PFSK-1 (cell line): Measurements from ENCODE around the gene NR3C2.

Experiments
- FOXP2 ChIP-seq: optimal IDR thresholded peaks from 2 replicates; pipeline ENCODE3; 2011; ENCODE audit warnings: borderline replicate concordance, control low read depth, inconsistent platforms; ENCODE audit not compliant: insufficient read depth; ENCODE audit errors: extremely low read length, extremely low read depth
- POLR2AphosphoS5 ChIP-seq: IDR thresholded peaks from 2 replicates; pipeline ENCODE4 v1.6.1; 2012; ENCODE audit warnings: low read depth, mild to moderate bottlenecking, control low read depth, low read length, moderate library complexity
- REST ChIP-seq, 2 experiments: IDR thresholded peaks; 2 replicates each; pipeline versions ENCODE4 v1.6.1 to v1.8.0; 2011 to 2012; ENCODE audit warnings: low read depth in 2 of 2, low read length in 2 of 2, control low read depth in 1 of 2, inconsistent platforms in 1 of 2, mild to moderate bottlenecking in 1 of 2, moderate library complexity in 1 of 2; ENCODE audit not compliant: insufficient read depth in 1 of 2
- SIN3A ChIP-seq: IDR thresholded peaks from 2 replicates; pipeline ENCODE4 v1.6.1; 2012; ENCODE audit warnings: mild to moderate bottlenecking, low read length, moderate library complexity, borderline replicate concordance; ENCODE audit not compliant: insufficient read depth
- TAF1 ChIP-seq: IDR thresholded peaks from 2 replicates; pipeline ENCODE4 v1.6.1; 2012; ENCODE audit warnings: low read length, control low read depth, borderline replicate concordance; ENCODE audit not compliant: insufficient read depth

NR3C2 gene

GRCh38 chr4:148124512-148124911 lies 317.7 kb downstream of the NR3C2 start:
- TF ChIP-seq FOXP2 (no peak), SIN3A (no peak), REST (IDR thresholded peaks at IDR 0.05; ENCODE audit: insufficient read depth in 1 of 2, low read depth in 2 of 2, low read length in 2 of 2) (no peak), TAF1 (no peak), POLR2AphosphoS5 (no peak)

GRCh38 chr4:148120216-148120615 lies 322.0 kb downstream of the NR3C2 start:
- TF ChIP-seq FOXP2 (no peak), POLR2AphosphoS5 (no peak), REST (IDR thresholded peaks at IDR 0.05; ENCODE audit: insufficient read depth in 1 of 2, low read depth in 2 of 2, low read length in 2 of 2) (no peak)

- TF ChIP-seq REST (IDR thresholded peaks at IDR 0.05; ENCODE audit: insufficient read depth in 1 of 2, low read depth in 2 of 2, low read length in 2 of 2) (no peak), TAF1 (no peak), POLR2AphosphoS5 (no peak), FOXP2 (no peak), SIN3A (no peak)
These were observed 323.6 kb downstream of the NR3C2 start for GRCh38 chr4:148118633-148119032.

GRCh38 chr4:148118179-148118578 lies 324.0 kb downstream of the NR3C2 start:
- no peak for TF ChIP-seq TAF1

- no peak for TF ChIP-seq TAF1
- no peak for TF ChIP-seq POLR2AphosphoS5
- TF ChIP-seq SIN3A: no peak
- no peak for TF ChIP-seq FOXP2
- no peak for TF ChIP-seq REST (IDR thresholded peaks at IDR 0.05; ENCODE audit: insufficient read depth in 1 of 2, low read depth in 2 of 2, low read length in 2 of 2)
These were observed 325.2 kb downstream of the NR3C2 start for GRCh38 chr4:148116969-148117368.

- TF ChIP-seq POLR2AphosphoS5 (no peak), SIN3A (no peak), REST (IDR thresholded peaks at IDR 0.05; ENCODE audit: insufficient read depth in 1 of 2, low read depth in 2 of 2, low read length in 2 of 2) (no peak), FOXP2 (no peak), TAF1 (no peak)
These were observed 325.9 kb downstream of the NR3C2 start for GRCh38 chr4:148116264-148116663.
